T-helper 17 cell (primary cell): Measurements from ENCODE around the gene PLD3. TPM values are rescaled to one million over a fixed set of nuclear protein-coding genes. Genes with fewer than 3 reads are reported as not detected.

ENCODE experiments used
- ATAC-seq: fragments of 150-1000 bp; cut with Tn5 transposase; 2 replicates; pipeline ENCODE4 v1.10.0; 2021; ENCODE audit warnings: mild to moderate bottlenecking, moderate library complexity
- DNase-seq, 3 donors: peaks; one replicate each; pipeline versions ENCODE4 v3.0.0 to v3.0.0-alpha.2; 2020 to 2021
- H3K9me3 ChIP-seq: one replicate; pipeline ENCODE4 v1.7.0; 2013; ENCODE audit warnings: low read length, mild to moderate bottlenecking; ENCODE audit not compliant: control insufficient read depth, poor library complexity, severe bottlenecking
- H3K27ac Mint-ChIP-seq: one replicate; pipeline ENCODE4 v1.8.0; 2022; ENCODE audit warnings: mild to moderate bottlenecking, moderate library complexity, mixed read lengths
- H3K27me3 Mint-ChIP-seq: one replicate; pipeline ENCODE4 v1.8.0; 2022; ENCODE audit warnings: mixed read lengths
- H3K36me3 Mint-ChIP-seq: one replicate; pipeline ENCODE4 v1.8.0; 2022; ENCODE audit warnings: low read depth, mixed read lengths
- H3K4me1 Mint-ChIP-seq: one replicate; pipeline ENCODE4 v1.8.0; 2022; ENCODE audit warnings: mild to moderate bottlenecking, mixed read lengths
- H3K4me3 Mint-ChIP-seq: one replicate; pipeline ENCODE4 v1.8.0; 2022; ENCODE audit warnings: mild to moderate bottlenecking, moderate library complexity, mixed read lengths
- total RNA-seq, 4 donors: library from RNA in 2 of 4; stranded (reverse) in 2 of 4; gene quantifications; one replicate each; pipeline ENCODE4 v1.2.3 and lab custom pipeline; 2022 to 2026

Gene PLD3
- total RNA-seq, 2 donors from 2014 or later = 75.4 to 77.1 TPM

GRCh38 chr19:40337594-40337993, 10.9 kb upstream of the PLD3 start:
- Mint-ChIP-seq H3K4me3 (no peak overlapping the region), H3K27me3 (no peaks in the 10 kb centered on the region), H3K36me3 (peaks cover 10% of the 10 kb centered on the region), H3K27ac (no peak overlapping the region), H3K4me1 (peaks cover 7% of the 10 kb centered on the region)
- no peaks in the 10 kb centered on the region for H3K9me3 ChIP-seq
- no peak for ATAC-seq
- no peak for DNase-seq

- ATAC-seq = no peak
- H3K9me3 ChIP-seq = no peaks in the 10 kb centered on the region
- Mint-ChIP-seq H3K27ac (peak overlapping the region; percentile 16), H3K4me3 (no peak overlapping the region), H3K36me3 (peaks cover 10% of the 10 kb centered on the region), H3K4me1 (peaks cover 8% of the 10 kb centered on the region), H3K27me3 (no peaks in the 10 kb centered on the region)
- no peak for DNase-seq
These were observed 9.3 kb upstream of the PLD3 start for GRCh38 chr19:40339018-40339728.

GRCh38 chr19:40341601-40342482, 6.7 kb upstream of the PLD3 start:
- peaks cover 10% of the 10 kb centered on the region for H3K36me3 Mint-ChIP-seq
- ATAC-seq (no peak), DNase-seq (no peak)
- no peak overlapping the region for H3K4me3 Mint-ChIP-seq
- H3K27me3 Mint-ChIP-seq = no peaks in the 10 kb centered on the region
- H3K27ac Mint-ChIP-seq = peak overlapping the region; percentile 8
- H3K4me1 Mint-ChIP-seq = peaks cover 14% of the 10 kb centered on the region
- no peaks in the 10 kb centered on the region for H3K9me3 ChIP-seq

- Mint-ChIP-seq H3K4me1 (peaks cover 20% of the 10 kb centered on the region), H3K4me3 (peak overlapping the region; percentile 59), H3K27me3 (no peaks in the 10 kb centered on the region), H3K36me3 (peaks cover 10% of the 10 kb centered on the region), H3K27ac (peak overlapping the region; percentile 27)
- ATAC-seq (no peak), DNase-seq (no peak)
- H3K9me3 ChIP-seq = no peaks in the 10 kb centered on the region
These were observed 5.7 kb upstream of the PLD3 start for GRCh38 chr19:40342644-40343311.

GRCh38 chr19:40344422-40344821, 4.1 kb upstream of the PLD3 start:
- H3K36me3 Mint-ChIP-seq = peaks cover 11% of the 10 kb centered on the region
- H3K4me1 Mint-ChIP-seq = peaks cover 25% of the 10 kb centered on the region
- no peak overlapping the region for H3K27ac Mint-ChIP-seq

GRCh38 chr19:40348961-40349507, 539 bp downstream of the PLD3 start:
- ATAC-seq (no peak), DNase-seq (no peak)
- H3K27me3 Mint-ChIP-seq = no peaks in the 10 kb centered on the region
- H3K36me3 Mint-ChIP-seq = peaks cover 3% of the 10 kb centered on the region
- peaks cover 20% of the 10 kb centered on the region for H3K4me1 Mint-ChIP-seq
- peak overlapping the region; percentile 97 for H3K4me3 Mint-ChIP-seq
- peak overlapping the region; percentile 85 for H3K27ac Mint-ChIP-seq
- H3K9me3 ChIP-seq = no peaks in the 10 kb centered on the region

More at GRCh38 chr19:40344422-40344821, 4.1 kb upstream of the PLD3 start:
- no peak overlapping the region for H3K4me3 Mint-ChIP-seq
- DNase-seq = no peak
- H3K27me3 Mint-ChIP-seq = no peaks in the 10 kb centered on the region
- H3K9me3 ChIP-seq = no peaks in the 10 kb centered on the region
- no peak for ATAC-seq

GRCh38 chr19:40355975-40356680, 7.6 kb downstream of the PLD3 start:
- H3K4me3 Mint-ChIP-seq = no peak overlapping the region
- no peak for DNase-seq
- H3K27ac Mint-ChIP-seq = peak overlapping the region; percentile 78
- no peak for ATAC-seq
- no peaks in the 10 kb centered on the region for H3K27me3 Mint-ChIP-seq
- no peaks in the 10 kb centered on the region for H3K36me3 Mint-ChIP-seq
- peaks cover 17% of the 10 kb centered on the region for H3K4me1 Mint-ChIP-seq
- no peaks in the 10 kb centered on the region for H3K9me3 ChIP-seq

GRCh38 chr19:40356681-40357595, 8.4 kb downstream of the PLD3 start:
- ATAC-seq (no peak), DNase-seq (no peak)
- no peaks in the 10 kb centered on the region for H3K27me3 Mint-ChIP-seq
- H3K4me1 Mint-ChIP-seq = peaks cover 21% of the 10 kb centered on the region
- no peak overlapping the region for H3K4me3 Mint-ChIP-seq
- peak overlapping the region; percentile 78 for H3K27ac Mint-ChIP-seq
- H3K9me3 ChIP-seq = no peaks in the 10 kb centered on the region
- no peaks in the 10 kb centered on the region for H3K36me3 Mint-ChIP-seq

GRCh38 chr19:40357640-40358039, 9.1 kb downstream of the PLD3 start:
- DNase-seq (no peak), ATAC-seq (no peak)
- Mint-ChIP-seq H3K4me3 (no peak overlapping the region), H3K4me1 (peaks cover 22% of the 10 kb centered on the region), H3K36me3 (no peaks in the 10 kb centered on the region), H3K27me3 (no peaks in the 10 kb centered on the region), H3K27ac (no peak overlapping the region)
- no peaks in the 10 kb centered on the region for H3K9me3 ChIP-seq

GRCh38 chr19:40358773-40359172, 10.3 kb downstream of the PLD3 start:
- no peak for DNase-seq
- no peaks in the 10 kb centered on the region for H3K9me3 ChIP-seq
- Mint-ChIP-seq H3K27ac (peak overlapping the region; percentile 62), H3K36me3 (peaks cover 3% of the 10 kb centered on the region), H3K27me3 (no peaks in the 10 kb centered on the region), H3K4me1 (peaks cover 27% of the 10 kb centered on the region), H3K4me3 (no peak overlapping the region)
- peak; percentile 49 for ATAC-seq

- H3K9me3 ChIP-seq = no peaks in the 10 kb centered on the region
- Mint-ChIP-seq H3K27ac (peak overlapping the region; percentile 21), H3K36me3 (peaks cover 3% of the 10 kb centered on the region), H3K4me3 (no peak overlapping the region), H3K4me1 (peaks cover 30% of the 10 kb centered on the region), H3K27me3 (no peaks in the 10 kb centered on the region)
- ATAC-seq = no peak
- no peak for DNase-seq
These were observed 11.7 kb downstream of the PLD3 start for GRCh38 chr19:40360020-40360707.
